Loucy (cell line): ENCODE measurements around the gene ADRB2.

Experiments used
- CTCF ChIP-seq: fragments of 200-600 bp; sonication (generic); conservative IDR thresholded peaks from 2 replicates; pipeline ENCODE4 v1.5.1; 2014; ENCODE audit warnings: mild to moderate bottlenecking, antibody characterized with exemption, low read length
- EZH2phosphoT487 ChIP-seq: fragments of 200-600 bp; IDR thresholded peaks from 2 replicates; pipeline ENCODE4 v1.6.1; 2018; ENCODE audit warnings: antibody characterized with exemption, mild to moderate bottlenecking, moderate library complexity, borderline replicate concordance

GRCh38 chr5:148826053-148826738 is at the start of gene ADRB2:
- TF ChIP-seq CTCF (no peak), EZH2phosphoT487 (no peak)
